SIG-M5 (cell line): ENCODE data around the gene TM6SF1.

ENCODE experiments used
- DNase-seq: peaks from one replicate; lab custom pipeline; 2025; lab: John Stamatoyannopoulos, UW

The TM6SF1 gene

GRCh38 chr15:83174891-83175290 is 67.4 kb downstream of the TM6SF1 start:
- DNase-seq = no peak

GRCh38 chr15:83178390-83178789 is 70.9 kb downstream of the TM6SF1 start:
- no peak for DNase-seq

- no peak for DNase-seq
These were observed 71.5 kb downstream of the TM6SF1 start for GRCh38 chr15:83178869-83179325.

DNA sequence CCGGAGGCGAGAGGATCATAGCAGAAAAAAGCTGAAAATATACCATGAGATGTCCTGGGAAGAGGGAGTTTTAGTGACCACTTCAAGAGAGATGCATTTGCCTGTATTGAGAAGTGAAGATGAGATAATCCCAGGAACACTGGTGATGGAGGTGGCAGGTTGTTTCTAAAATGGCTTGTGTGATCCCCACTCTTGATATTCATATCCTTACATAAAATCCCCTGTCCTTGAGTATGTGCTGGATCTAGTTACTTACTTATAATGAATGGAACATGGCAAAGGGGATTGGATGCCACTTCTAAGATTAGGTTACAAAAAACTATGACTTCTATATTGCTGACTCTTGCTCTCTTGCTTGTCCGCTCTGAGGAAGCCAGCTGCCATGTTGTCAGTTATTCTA is 78.1 kb downstream of the TM6SF1 start:
- no peak for DNase-seq
